Loucy (cell line): ENCODE measurements around the gene CELA1.
A peak's percentile ranks its signal among the peaks of the same experiment; 100 is the strongest.

ENCODE experiments used
- H2AFZ ChIP-seq: fragments of 200-600 bp; sonication (generic); 2 replicates; pipeline ENCODE4 v1.6.0; 2016; ENCODE audit warnings: antibody characterized with exemption, mild to moderate bottlenecking, low read length, moderate library complexity
- H3F3A ChIP-seq: fragments of 200-600 bp; 2 replicates; pipeline ENCODE4 v1.6.0; 2016; ENCODE audit warnings: antibody characterized with exemption, low read depth, mild to moderate bottlenecking
- H3K27me3 ChIP-seq: fragments of 200-600 bp; sonication (generic); 2 replicates; pipeline ENCODE4 v1.6.1; 2014; ENCODE audit warnings: low read length, mild to moderate bottlenecking; ENCODE audit not compliant: insufficient read depth, poor library complexity, severe bottlenecking
- H3K36me3 ChIP-seq: fragments of 200-600 bp; sonication (generic); 2 replicates; pipeline ENCODE4 v1.6.1; 2016; ENCODE audit warnings: low read length; ENCODE audit not compliant: insufficient read depth
- H3K4me1 ChIP-seq: fragments of 200-600 bp; sonication (generic); 2 replicates; pipeline ENCODE4 v1.5.1; 2014; ENCODE audit warnings: low read length, mild to moderate bottlenecking; ENCODE audit not compliant: insufficient read depth, poor library complexity, severe bottlenecking
- H3K4me2 ChIP-seq: fragments of 200-600 bp; sonication (generic); 2 replicates; pipeline ENCODE4 v1.6.0; 2014; ENCODE audit warnings: antibody characterized with exemption, low read length, low read depth, mild to moderate bottlenecking; ENCODE audit not compliant: poor library complexity, severe bottlenecking
- H3K4me3 ChIP-seq: fragments of 200-600 bp; sonication (generic); 2 replicates; pipeline ENCODE4 v1.5.1; 2014; ENCODE audit warnings: low read length, mild to moderate bottlenecking, mixed read lengths; ENCODE audit not compliant: poor library complexity, severe bottlenecking
- H3K79me2 ChIP-seq: fragments of 200-600 bp; sonication (generic); 2 replicates; pipeline ENCODE4 v1.6.1; 2014; ENCODE audit warnings: low read length; ENCODE audit not compliant: insufficient read depth
- H3K9ac ChIP-seq: fragments of 200-600 bp; sonication (generic); 2 replicates; pipeline ENCODE4 v1.6.0; 2014; ENCODE audit warnings: mild to moderate bottlenecking, low read depth, low read length, moderate library complexity; ENCODE audit not compliant: poor library complexity, severe bottlenecking
- H3K9me2 ChIP-seq: fragments of 200-600 bp; sonication (generic); replicated peaks from 2 replicates; pipeline ENCODE4 v1.6.1; 2016; ENCODE audit warnings: low read depth, low read length, mixed read lengths
- H3K9me3 ChIP-seq: fragments of 200-600 bp; sonication (generic); 2 replicates; pipeline ENCODE4 v1.6.1; 2014; ENCODE audit warnings: mild to moderate bottlenecking, antibody characterized with exemption, low read length, low read depth; ENCODE audit not compliant: insufficient read depth
- H4K20me1 ChIP-seq: fragments of 200-600 bp; sonication (generic); 2 replicates; pipeline ENCODE4 v1.6.0; 2014; ENCODE audit warnings: antibody characterized with exemption, low read length, mild to moderate bottlenecking; ENCODE audit not compliant: insufficient read depth, poor library complexity, severe bottlenecking
- EZH2phosphoT487 ChIP-seq: fragments of 200-600 bp; IDR thresholded peaks from 2 replicates; pipeline ENCODE4 v1.6.1; 2018; ENCODE audit warnings: antibody characterized with exemption, mild to moderate bottlenecking, moderate library complexity, borderline replicate concordance
- TF ChIP-seq, protein P1 (sequence below): fragments of 200-600 bp; sonication (generic); conservative IDR thresholded peaks from 2 replicates; pipeline ENCODE4 v1.5.1; 2014; ENCODE audit warnings: mild to moderate bottlenecking, antibody characterized with exemption, low read length

Gene CELA1

DNA sequence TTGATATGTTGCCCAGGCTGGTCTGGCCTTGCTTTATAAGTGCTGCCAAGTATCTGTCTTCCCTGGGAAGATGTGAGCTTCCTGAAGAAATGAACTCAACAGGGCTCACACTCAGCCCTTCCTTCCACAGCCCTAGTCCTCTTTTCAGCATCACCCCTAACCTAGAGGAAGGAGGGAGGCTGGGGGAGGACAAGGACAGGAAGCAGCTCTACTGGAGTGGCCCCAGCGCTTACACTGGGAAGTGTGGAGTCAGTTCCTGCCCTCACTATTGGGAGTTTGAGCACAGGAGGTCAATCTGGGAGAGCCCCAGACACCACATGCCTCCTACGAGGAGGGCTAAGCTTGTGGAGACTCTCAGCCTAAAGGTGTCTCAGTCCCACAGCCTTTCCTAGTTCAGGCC, 27.9 kb upstream of the CELA1 start:
- H3K27me3 ChIP-seq: no peaks in the 10 kb centered on the region
- no peaks in the 10 kb centered on the region for H3K9me3 ChIP-seq
- H3K9me2 ChIP-seq: no peaks in the 10 kb centered on the region
- no peaks in the 10 kb centered on the region for H4K20me1 ChIP-seq
- peaks cover 7% of the 10 kb centered on the region; the same call in 1 of the 2 replicates for H3K36me3 ChIP-seq
- H3K4me3 ChIP-seq: no peak overlapping the region
- H3K4me2 ChIP-seq: no peak overlapping the region
- H3K79me2 ChIP-seq: peaks cover 8% of the 10 kb centered on the region; the same call in 1 of the 2 replicates
- H3K9ac ChIP-seq: no peak overlapping the region
- H3F3A ChIP-seq: no peaks in the 10 kb centered on the region
- H3K4me1 ChIP-seq: peaks cover 55% of the 10 kb centered on the region
- no peak overlapping the region for H2AFZ ChIP-seq
- TF ChIP-seq EZH2phosphoT487: no peak
- TF ChIP-seq, protein P1, sequence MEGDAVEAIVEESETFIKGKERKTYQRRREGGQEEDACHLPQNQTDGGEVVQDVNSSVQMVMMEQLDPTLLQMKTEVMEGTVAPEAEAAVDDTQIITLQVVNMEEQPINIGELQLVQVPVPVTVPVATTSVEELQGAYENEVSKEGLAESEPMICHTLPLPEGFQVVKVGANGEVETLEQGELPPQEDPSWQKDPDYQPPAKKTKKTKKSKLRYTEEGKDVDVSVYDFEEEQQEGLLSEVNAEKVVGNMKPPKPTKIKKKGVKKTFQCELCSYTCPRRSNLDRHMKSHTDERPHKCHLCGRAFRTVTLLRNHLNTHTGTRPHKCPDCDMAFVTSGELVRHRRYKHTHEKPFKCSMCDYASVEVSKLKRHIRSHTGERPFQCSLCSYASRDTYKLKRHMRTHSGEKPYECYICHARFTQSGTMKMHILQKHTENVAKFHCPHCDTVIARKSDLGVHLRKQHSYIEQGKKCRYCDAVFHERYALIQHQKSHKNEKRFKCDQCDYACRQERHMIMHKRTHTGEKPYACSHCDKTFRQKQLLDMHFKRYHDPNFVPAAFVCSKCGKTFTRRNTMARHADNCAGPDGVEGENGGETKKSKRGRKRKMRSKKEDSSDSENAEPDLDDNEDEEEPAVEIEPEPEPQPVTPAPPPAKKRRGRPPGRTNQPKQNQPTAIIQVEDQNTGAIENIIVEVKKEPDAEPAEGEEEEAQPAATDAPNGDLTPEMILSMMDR: no peak

DNA sequence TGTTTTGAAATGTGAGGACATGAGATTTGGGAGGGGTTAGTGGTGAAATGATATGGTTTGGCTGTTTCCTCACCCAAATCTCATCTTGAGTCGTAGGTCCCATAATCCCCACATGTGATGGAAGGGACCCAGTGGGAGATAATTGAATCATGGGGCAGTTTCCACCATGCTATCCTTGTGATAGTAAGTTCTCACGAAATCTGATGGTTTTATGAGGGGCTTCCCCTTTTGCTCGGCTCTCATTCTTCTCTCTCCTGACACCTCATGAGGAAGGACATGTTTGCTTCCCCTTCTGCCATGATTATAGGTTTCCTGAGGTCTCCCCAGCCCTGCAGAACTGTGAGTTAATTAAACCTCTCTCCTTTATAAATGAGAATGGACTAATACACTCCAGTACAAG, 26.7 kb upstream of the CELA1 start:
- no peak overlapping the region for H2AFZ ChIP-seq
- no peak overlapping the region for H3K4me3 ChIP-seq
- H4K20me1 ChIP-seq: no peaks in the 10 kb centered on the region
- no peaks in the 10 kb centered on the region for H3F3A ChIP-seq
- H3K4me1 ChIP-seq: peaks cover 52% of the 10 kb centered on the region
- peaks cover 7% of the 10 kb centered on the region; the same call in 1 of the 2 replicates for H3K36me3 ChIP-seq
- no peaks in the 10 kb centered on the region for H3K9me2 ChIP-seq
- peaks cover 4% of the 10 kb centered on the region; the same call in 1 of the 2 replicates for H3K79me2 ChIP-seq
- no peak overlapping the region for H3K9ac ChIP-seq
- H3K9me3 ChIP-seq: no peaks in the 10 kb centered on the region
- no peak overlapping the region for H3K4me2 ChIP-seq
- no peaks in the 10 kb centered on the region for H3K27me3 ChIP-seq
- TF ChIP-seq EZH2phosphoT487: no peak
- TF ChIP-seq, protein P1: no peak

DNA sequence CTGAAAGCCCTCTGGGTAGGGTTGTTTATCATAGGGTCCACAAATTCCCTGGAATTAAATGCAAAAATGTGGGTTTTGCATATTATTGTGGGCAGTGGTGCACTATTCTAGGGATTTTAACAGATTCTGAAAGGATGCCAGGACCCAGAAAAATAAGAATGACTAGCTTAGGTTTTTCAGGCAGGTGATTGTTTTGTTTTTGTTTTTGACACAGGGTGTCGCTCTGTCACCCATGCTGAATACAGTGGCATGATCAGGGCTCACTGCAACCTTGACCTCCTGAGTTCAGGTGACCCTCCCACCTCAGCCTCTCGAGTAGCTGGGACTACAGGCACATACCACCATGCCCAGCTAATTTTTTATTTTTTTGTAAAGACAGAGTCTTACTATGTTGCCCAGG, 25.5 kb upstream of the CELA1 start:
- H3K9me3 ChIP-seq: no peaks in the 10 kb centered on the region
- H4K20me1 ChIP-seq: no peaks in the 10 kb centered on the region
- no peaks in the 10 kb centered on the region for H3F3A ChIP-seq
- no peak overlapping the region for H3K4me3 ChIP-seq
- peaks cover 53% of the 10 kb centered on the region for H3K4me1 ChIP-seq
- H3K27me3 ChIP-seq: no peaks in the 10 kb centered on the region
- H3K9ac ChIP-seq: no peak overlapping the region
- H3K79me2 ChIP-seq: 0 out of 2 replicates have a peak, but pooled peaks cover 3% of the 10 kb centered on the region
- TF ChIP-seq, protein P1: peak; percentile 36
- no peak for TF ChIP-seq EZH2phosphoT487
- no peak overlapping the region for H2AFZ ChIP-seq
- H3K9me2 ChIP-seq: no peaks in the 10 kb centered on the region
- peaks cover 7% of the 10 kb centered on the region; the same call in 1 of the 2 replicates for H3K36me3 ChIP-seq
- no peak overlapping the region for H3K4me2 ChIP-seq
